Frontal cortex (tissue), 4 donors: ENCODE data around the gene NPAS2. TPM values are rescaled to one million over a fixed set of nuclear protein-coding genes. Genes with fewer than 3 reads are reported as not detected.

ENCODE experiments used
- DNase-seq, 2 donors: peaks; one replicate each; pipeline ENCODE4 v3.0.0; 2012; ENCODE audit warnings: low spot score in 2 of 2
- FAIRE-seq: peaks from 2 replicates; lab custom pipeline; 2012; peaks lifted over from hg19 to GRCh38; lab: Jason Lieb, UNC
- total RNA-seq: library from RNA; depleted of rRNA; stranded (reverse); fragments of >200 nt; gene quantifications from one replicate; pipeline ENCODE4 v1.2.3, GENCODE V29; 2014
- donor health status: control.
- donor health status: control.
- donor health status: control.

Gene NPAS2
- total RNA-seq, 1 donor from 2014 or later: 6.5 TPM

DNA sequence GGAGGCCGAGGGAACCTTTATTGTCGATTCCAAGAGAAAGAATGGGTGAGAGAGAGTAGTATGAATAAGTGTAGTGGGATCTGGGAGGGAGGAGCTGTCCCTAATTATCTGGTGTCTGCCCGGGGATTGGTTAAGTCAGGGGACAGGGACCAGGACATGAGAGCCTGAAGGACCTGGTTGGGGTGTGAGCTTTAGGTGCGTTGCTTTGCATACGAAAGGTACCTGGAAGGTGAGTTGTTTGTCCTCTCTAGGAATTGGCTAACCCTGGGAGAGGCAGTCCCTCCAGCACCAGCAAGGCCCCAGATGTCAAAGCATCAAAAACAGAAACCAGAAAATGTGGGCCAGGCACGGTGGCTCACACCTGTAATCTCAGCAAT is 134.1 kb downstream of the NPAS2 start:
- DNase-seq (no peak), FAIRE-seq (no peak)

DNA sequence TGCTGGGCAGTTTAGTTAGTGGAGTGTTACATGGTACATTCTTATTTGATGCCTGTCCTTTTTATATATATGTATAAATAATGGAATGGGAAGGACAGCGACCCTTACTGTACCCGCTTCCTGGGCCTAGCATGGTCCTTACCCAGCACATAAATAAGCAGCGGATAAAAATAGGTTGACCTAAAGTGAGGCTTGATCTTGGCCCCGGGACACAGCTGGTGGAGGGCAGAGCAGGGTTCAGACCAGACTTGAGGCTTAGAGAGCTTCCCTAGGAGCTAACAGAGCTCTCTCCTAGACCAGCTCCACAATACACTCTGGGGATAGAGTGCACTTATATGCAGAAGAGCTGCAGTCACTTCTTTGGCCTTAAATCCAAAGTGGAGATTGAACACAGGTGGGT is 135.3 kb downstream of the NPAS2 start:
- DNase-seq (no peak), FAIRE-seq (no peak)

DNA sequence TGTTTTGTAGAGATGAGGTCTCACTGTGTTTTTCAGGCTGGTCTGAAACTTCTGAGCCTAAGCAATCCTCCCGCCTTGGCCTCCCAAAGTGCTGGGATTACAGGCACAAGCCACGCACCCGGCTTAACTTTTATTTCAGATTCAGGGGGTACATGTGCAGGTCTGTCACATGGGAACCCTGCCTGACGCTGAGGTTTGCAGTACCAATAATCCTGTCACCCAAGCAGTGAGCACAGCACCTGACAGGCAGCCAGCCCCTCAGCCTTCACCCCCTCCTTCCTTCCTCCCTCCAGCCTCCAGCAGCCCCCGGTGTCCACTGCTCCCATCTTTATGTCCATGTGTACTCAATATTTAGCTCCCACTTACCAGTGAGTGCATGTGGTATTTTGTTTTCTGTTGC is 136.1 kb downstream of the NPAS2 start:
- DNase-seq: no peak
- FAIRE-seq: no peak

DNA sequence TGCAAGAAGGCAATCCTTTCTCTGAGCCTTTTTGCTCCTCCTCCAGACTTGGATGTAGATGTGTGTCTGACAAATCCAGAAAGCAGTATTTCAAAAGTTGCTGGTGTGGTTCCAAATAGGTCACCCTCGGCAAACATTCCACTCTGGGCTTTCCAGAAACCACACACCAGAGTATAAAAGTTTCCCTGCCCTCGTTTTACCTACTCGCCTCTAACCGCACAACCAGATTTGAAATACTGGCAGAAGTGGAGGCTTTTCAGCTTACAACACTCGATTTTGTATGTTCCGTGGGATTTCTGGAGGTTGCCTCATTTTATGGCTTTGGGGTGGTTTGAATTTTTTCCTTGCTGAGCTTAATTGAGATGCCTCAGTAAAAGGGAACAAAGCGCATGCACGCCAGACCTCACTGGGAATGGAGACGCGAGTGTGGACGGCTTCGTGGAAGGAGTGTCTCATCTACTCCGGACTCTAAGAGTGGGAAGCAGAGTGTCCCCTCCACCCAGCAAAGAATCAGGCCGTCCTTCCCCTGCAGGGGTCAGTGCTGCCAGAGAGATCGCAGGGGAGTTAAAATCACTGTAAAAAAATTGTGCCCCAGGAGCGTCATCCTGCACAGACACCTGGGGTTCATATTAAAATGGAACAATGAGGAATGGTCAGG is 138.2 kb downstream of the NPAS2 start:
- DNase-seq: peak; percentile 19 to 57
- FAIRE-seq: no peak

DNA sequence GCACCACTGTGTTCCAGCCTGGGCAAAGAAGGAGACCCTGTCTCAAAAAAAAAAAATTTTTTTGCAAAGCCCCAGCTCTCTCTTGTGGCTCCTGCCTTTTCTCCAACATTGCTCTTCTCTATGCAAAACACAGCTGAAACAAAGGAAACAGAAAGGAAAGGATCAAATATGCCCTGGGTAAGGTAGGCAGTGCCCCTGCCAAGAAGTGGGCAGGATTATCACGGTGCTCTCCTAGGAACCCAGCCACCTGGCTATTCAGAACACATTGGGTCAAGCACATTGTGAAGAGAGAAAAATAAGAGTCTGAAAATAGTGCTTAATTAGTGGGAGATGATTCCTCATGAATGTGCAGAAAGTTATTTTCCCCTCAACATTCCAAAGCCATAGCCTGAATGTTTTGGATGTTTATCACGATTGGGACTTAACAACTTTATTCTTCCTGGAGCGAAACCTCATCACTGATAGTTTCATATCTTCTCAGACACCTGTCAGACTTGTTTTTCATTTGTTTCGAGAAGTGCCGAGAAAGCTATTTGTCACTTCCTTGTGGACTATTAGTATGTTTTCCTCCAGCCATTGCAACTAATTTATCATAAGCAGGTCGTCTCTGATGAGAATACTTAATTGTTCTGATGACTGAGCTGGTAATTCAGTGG is 139.4 kb downstream of the NPAS2 start:
- no peak for FAIRE-seq

DNA sequence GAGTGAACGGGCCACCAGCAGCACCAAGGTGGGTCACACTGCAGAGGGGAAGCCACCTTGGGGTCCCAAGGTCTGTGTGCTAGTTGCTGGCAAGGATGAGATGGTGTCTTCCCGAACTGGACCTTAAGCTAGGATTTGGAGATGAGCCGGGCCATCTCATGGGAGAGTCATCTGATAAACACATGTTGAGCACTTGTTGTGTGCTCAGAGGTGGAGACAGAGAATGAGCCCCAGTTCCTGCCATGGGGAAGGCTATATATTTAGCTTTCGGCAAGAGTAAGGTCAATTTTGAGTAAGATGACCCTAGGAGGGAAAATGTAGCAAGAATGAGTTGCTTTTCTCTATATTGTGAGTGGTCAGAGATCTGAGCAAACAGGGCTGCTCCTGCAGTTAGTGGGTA is 140.7 kb downstream of the NPAS2 start:
- FAIRE-seq: no peak
- DNase-seq: no peak

More for the DNA sequence above, 139.4 kb downstream of the NPAS2 start:
- no peak for DNase-seq

DNA sequence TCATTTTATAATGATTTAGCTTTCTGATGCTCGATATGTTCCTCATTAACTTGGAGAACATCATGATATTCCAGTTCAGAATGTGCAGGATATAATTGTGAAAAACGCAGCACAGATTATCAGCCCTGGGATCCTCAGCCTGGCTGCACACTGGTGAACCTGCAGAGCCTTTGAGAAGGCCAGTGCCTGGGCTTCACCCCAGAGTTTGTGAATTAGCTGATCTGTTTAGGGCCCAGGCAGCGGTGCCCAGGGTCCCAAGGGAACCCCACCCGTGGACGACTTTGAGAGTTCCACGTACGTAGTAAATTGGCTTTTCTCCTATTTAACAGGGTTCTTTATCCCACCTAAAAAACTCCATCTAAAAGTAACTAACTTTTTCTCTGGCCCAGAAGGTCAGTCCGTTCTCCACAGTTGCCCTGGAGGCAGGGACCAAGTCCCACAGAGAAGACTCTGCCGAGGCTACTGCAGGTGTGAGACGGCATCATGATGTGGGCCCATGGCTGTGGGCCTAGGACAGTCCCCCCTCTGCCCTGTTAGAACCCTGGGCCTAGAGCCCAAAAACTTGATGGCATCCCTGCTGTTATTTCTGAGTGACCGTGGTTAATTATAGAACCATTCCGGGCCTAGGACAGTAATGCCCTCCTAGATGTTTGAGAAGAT is 142.6 kb downstream of the NPAS2 start:
- FAIRE-seq (no peak), DNase-seq (no peak)

GRCh38 chr2:100963026-100963375 is 143.1 kb downstream of the NPAS2 start:
- no peak for DNase-seq
- FAIRE-seq: no peak

GRCh38 chr2:100964222-100964621 is 144.3 kb downstream of the NPAS2 start:
- DNase-seq (no peak), FAIRE-seq (no peak)

DNA sequence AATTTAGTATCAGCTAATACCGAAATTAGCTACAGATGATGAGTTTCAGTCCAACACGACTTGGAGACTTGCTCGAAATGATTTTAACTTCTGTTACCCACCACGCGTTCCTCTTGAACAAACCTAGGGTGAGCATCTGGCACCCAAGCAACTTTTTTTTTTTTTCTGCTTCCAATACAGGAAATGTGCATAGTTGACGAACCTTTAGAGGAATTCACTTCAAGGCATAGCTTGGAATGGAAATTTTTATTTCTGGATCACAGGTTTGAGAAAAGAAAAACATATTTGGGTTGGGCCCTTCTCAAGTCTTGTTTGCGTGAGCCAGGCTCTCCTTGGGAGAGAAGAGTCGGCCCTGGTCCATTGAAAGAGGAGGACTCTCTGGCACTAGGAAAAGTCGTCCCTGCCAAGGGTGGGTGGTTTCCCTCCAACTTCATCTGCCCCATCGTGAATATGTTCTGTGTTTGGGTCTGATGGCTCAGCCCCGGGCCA is 144.8 kb downstream of the NPAS2 start:
- no peak for DNase-seq
- FAIRE-seq: no peak

DNA sequence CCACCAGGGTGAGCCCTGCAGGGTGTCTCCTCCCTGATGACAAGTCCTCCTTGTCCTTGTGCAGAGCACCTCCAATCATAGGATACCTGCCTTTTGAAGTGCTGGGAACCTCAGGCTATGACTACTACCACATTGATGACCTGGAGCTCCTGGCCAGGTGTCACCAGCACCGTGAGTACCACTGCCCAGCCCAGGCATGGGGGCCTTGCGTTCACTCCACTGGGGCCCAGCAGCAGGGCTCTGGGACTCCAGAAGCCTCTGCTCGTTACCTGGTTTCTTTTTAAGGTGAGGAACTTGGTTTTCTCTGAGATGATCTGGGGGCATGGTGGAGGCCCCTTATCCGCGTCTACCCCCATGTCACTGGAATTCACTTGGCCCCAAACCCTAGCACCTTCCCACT is 145.7 kb downstream of the NPAS2 start:
- FAIRE-seq (no peak), DNase-seq (no peak)

DNA sequence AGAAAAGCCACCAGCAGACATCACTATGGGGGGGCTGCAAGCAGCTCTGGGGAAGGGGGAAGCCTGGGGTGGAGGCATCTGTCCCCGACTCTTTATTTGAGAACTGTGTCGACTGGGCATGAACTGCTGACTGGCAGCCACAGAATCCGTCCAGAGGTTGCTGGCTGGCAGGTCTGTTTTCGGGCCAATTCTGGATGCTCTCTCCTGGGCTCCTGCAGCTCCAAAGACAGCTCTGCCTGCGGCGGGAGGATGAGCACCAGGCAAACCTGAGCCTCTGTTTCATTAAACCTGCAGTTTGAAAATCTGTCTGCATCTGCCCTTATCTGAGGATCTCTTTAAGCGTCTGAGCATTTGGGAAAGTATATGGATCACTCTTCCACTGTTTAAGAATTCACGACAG is 147.8 kb downstream of the NPAS2 start:
- DNase-seq (no peak), FAIRE-seq (no peak)

DNA sequence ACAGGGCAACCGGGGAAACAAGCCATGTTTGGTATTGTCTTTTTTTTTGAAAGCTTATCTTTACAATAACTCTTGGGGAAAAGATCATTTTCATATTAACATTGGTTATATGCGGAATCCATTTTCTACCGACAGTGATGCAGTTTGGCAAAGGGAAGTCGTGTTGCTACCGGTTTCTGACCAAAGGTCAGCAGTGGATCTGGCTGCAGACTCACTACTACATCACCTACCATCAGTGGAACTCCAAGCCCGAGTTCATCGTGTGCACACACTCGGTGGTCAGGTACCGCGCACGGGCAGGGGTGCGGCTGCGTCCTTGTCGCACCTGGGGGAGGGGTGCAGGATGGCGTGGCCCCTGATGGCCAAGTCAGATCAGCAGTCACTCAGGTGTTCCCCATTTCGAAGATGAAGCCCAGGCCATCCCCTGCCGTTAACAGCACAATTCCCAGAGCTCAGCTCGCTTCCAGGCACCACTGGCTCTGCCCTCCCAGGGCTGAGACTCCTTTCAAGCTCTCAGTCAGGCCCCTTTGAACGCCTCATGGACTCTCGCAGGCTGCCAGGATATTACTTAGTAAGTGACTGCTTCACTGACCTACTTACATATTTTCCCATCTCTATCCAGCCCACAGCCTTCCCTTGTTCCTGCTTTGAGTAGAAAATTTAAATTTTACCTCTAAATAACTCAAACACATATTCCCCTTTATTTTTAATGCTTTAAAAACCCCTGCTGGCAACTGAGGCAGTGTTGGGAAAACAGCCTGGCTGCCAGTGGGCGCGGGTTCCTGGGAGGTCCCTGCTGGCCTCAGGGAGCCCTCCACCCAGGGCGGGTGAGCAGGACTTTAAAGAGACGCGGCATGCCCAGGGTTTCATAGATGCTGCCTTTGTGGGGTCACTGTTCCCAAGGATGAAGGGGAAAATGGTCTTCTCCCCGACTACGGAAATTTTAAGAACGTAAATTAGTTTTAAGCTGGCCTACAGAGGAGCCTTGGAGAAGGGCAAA is 148.5 kb downstream of the NPAS2 start:
- DNase-seq (no peak), FAIRE-seq (no peak)

- FAIRE-seq (no peak), DNase-seq (no peak)
Observed at GRCh38 chr2:100969998-100970397, 150.1 kb downstream of the NPAS2 start.

GRCh38 chr2:100971221-100971620 is 151.3 kb downstream of the NPAS2 start:
- DNase-seq: no peak

GRCh38 chr2:100972452-100972851 is 152.5 kb downstream of the NPAS2 start:
- FAIRE-seq (no peak), DNase-seq (no peak)

More at GRCh38 chr2:100971221-100971620, 151.3 kb downstream of the NPAS2 start:
- no peak for FAIRE-seq

DNA sequence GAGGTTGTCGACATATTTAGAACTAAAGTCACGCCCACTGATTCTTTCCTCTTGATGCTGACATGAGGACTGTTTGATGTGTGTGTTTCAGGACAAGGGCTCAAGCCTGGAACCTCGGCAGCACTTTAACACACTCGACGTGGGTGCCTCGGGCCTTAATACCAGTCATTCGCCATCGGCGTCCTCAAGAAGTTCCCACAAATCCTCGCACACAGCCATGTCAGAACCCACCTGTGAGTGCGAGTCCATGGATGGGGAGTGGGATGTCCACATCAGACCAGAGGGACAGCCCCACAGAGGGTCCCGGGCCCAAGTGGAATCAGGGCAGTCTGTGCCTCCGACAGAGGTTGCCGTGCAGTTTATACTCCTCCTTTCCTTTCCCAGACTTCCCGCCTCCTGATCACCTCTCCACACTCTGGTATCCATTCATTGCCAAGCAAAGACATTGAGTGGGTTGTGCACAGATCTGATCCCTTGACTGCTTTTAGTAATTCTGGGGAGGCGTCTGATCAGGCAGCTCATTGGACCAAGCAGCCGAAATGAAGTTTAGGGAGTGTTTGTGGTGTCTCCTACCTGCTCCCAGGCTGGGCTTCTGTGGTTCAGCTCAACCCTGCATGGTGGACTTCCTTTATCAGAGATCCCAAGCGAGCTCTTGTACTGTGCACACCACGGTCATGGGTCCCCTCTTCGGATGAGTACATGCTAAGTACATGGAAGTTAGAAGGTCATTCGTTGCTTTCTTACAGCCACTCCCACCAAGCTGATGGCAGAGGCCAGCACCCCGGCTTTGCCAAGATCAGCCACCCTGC is 155.0 kb downstream of the NPAS2 start:
- DNase-seq (no peak), FAIRE-seq (no peak)

GRCh38 chr2:100975521-100975785 is 155.5 kb downstream of the NPAS2 start:
- DNase-seq (no peak), FAIRE-seq (no peak)

- DNase-seq (no peak), FAIRE-seq (no peak)
Observed at GRCh38 chr2:100976061-100976460, 156.1 kb downstream of the NPAS2 start.
